Ovary (tissue), 3 donors: ENCODE results near the gene NGLY1.

Experiments used
- POLR2A ChIP-seq: fragments of 450-650 bp; IDR thresholded peaks from one replicate; pipeline ENCODE4 v1.6.1; 2017; ENCODE audit warnings: antibody characterized with exemption, mild to moderate bottlenecking, moderate library complexity
- TF ChIP-seq, protein P1 (sequence below), 3 donors: fragments of 450-650 bp in 2 of 3; fragments of 200-600 bp in 1 of 3; IDR thresholded peaks; one replicate each; pipeline versions ENCODE4 v1.5.1 to v1.8.0; 2016 to 2022; ENCODE audit warnings: antibody characterized with exemption in 3 of 3, mild to moderate bottlenecking in 1 of 3
- donor health status: DM: no; HTN: no; CAD: no.

DNA sequence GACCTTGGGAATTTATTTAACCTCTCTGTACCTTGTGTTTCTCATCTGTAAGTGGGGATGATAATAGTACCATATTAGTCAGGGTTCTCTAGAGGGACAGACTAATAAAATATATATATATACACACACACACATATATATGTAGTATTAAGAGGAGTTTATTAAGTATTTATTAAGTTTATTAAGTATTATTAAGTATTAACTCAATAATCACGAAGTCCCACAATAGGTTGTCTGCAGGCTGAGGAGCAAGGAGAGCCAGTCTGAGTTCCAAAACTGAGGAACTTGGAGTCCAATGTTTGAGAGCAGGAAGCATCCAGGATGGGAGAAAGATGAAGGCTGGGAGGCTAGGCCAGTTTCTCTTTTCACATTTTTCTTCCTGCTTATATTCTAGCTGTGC lies 21.4 kb upstream of the NGLY1 start:
- TF ChIP-seq, protein P1, sequence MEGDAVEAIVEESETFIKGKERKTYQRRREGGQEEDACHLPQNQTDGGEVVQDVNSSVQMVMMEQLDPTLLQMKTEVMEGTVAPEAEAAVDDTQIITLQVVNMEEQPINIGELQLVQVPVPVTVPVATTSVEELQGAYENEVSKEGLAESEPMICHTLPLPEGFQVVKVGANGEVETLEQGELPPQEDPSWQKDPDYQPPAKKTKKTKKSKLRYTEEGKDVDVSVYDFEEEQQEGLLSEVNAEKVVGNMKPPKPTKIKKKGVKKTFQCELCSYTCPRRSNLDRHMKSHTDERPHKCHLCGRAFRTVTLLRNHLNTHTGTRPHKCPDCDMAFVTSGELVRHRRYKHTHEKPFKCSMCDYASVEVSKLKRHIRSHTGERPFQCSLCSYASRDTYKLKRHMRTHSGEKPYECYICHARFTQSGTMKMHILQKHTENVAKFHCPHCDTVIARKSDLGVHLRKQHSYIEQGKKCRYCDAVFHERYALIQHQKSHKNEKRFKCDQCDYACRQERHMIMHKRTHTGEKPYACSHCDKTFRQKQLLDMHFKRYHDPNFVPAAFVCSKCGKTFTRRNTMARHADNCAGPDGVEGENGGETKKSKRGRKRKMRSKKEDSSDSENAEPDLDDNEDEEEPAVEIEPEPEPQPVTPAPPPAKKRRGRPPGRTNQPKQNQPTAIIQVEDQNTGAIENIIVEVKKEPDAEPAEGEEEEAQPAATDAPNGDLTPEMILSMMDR (IDR thresholded peaks at IDR 0.05), result no peak
- TF ChIP-seq POLR2A, result no peak
